Measurements from ENCODE around the gene U2SURP.
A peak's percentile ranks its signal among the peaks of the same experiment; 100 is the strongest.

The U2SURP gene

DNA sequence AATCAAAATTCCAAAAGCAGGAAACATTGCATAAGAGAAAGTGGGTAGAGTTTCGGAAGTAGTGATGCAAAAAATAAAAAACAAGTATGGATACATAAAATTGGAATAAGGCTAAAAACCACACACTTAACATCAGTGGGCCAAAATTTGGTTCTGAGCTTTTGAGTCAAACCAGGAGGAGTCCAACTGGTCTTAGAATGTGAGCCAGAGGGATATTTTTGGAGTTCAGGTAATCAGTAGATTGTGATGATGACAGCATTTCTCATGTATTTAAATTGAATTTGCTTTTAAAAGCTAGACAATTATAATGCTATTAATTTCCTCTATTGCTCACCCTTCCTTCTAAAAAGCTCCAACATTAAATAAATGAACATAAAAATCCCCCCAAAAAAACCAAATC lies 80.0 kb downstream of the U2SURP start:
- no peaks in the 10 kb centered on the region for H3K4me1 ChIP-seq (ENCODE audit: insufficient read depth, poor library complexity, severe bottlenecking)
- H3K4me3 ChIP-seq (ENCODE audit: severe bottlenecking) = no peak overlapping the region
- no peaks in the 10 kb centered on the region for H3K36me3 ChIP-seq (ENCODE audit: low read depth)
- H3K27ac ChIP-seq (ENCODE audit: poor library complexity, severe bottlenecking) = no peak overlapping the region
- ATAC-seq (ENCODE audit: low read depth) (no peak), DNase-seq (ENCODE audit: low spot score) (no peak)
- H3K9me3 ChIP-seq (ENCODE audit: severe bottlenecking) = no peaks in the 10 kb centered on the region
- H3K27me3 ChIP-seq (ENCODE audit: insufficient read depth, poor library complexity, severe bottlenecking) = no peaks in the 10 kb centered on the region
- TF ChIP-seq, protein P1, sequence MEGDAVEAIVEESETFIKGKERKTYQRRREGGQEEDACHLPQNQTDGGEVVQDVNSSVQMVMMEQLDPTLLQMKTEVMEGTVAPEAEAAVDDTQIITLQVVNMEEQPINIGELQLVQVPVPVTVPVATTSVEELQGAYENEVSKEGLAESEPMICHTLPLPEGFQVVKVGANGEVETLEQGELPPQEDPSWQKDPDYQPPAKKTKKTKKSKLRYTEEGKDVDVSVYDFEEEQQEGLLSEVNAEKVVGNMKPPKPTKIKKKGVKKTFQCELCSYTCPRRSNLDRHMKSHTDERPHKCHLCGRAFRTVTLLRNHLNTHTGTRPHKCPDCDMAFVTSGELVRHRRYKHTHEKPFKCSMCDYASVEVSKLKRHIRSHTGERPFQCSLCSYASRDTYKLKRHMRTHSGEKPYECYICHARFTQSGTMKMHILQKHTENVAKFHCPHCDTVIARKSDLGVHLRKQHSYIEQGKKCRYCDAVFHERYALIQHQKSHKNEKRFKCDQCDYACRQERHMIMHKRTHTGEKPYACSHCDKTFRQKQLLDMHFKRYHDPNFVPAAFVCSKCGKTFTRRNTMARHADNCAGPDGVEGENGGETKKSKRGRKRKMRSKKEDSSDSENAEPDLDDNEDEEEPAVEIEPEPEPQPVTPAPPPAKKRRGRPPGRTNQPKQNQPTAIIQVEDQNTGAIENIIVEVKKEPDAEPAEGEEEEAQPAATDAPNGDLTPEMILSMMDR (IDR thresholded peaks at IDR 0.05; ENCODE audit: poor library complexity, severe bottlenecking) = no peak

DNA sequence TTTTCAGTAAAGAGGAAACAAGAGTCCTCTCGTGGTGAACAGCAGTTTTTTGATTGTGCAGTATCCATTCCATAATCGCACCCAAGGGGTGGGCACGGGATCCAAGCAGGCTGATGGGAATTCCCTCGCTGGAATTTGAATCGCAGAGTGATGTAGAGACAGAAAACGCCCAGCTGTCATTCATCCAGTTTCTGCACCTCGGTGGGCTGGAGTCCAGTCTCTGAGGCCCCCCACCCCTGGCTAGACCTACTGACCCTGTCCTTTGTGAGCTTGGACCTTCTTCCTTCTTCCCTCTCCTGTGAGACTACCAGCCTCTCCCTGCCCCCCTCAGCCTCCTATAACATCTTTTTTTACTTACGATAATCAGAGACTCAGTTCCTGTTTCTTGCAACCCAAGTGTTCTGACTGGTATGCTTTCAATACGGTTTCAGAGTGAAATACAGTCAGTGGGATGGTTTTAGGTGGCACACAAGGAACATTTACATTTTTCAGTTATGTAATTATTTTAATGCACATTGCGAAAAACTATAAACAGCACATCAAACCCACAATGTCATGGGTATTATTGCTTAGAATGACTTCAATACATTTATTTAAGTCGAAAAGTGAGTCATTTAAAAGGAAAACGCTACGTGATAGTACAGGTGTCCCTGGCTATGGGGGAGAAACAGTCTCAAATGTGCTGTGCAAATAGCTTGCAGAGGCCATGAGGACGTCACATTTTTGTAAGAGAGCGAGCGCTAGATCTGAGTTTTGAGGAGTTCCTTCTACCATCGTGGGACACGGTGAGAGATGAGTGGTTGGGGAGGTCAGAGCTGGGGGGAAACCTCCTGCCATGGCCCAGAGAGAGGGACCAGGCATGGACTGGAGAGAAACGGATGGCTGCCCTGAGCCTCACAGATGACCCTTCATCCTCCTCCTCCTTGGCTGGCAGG lies 80.7 kb downstream of the U2SURP start:
- no peak for ATAC-seq (ENCODE audit: low read depth)
- TF ChIP-seq, protein P1 (IDR thresholded peaks at IDR 0.05; ENCODE audit: poor library complexity, severe bottlenecking) = no peak
- Histone ChIP-seq H3K27me3 (ENCODE audit: insufficient read depth, poor library complexity, severe bottlenecking) (no peaks in the 10 kb centered on the region), H3K4me1 (ENCODE audit: insufficient read depth, poor library complexity, severe bottlenecking) (no peaks in the 10 kb centered on the region), H3K27ac (ENCODE audit: poor library complexity, severe bottlenecking) (no peak overlapping the region), H3K36me3 (ENCODE audit: low read depth) (no peaks in the 10 kb centered on the region), H3K4me3 (ENCODE audit: severe bottlenecking) (no peak overlapping the region), H3K9me3 (ENCODE audit: severe bottlenecking) (no peaks in the 10 kb centered on the region)
- no peak for DNase-seq (ENCODE audit: low spot score)

DNA sequence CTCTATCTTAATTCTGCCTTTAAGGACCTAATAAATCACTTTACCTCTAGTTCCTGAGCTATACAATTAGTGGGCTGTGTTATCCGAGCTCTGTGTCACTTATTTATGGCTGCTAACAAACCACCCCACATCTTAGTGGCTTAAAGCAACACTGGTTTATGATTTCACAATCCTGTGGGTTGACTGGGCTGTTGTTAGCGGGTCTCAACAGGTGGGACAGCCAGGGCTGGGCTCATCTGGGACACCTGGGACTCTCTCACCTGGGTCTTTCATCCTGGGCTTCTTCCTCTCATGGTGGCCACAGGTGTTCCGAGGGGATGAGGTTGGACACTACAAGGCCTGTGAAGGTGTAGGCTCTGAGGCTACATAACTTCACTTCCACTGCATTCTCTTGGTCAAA lies 82.4 kb downstream of the U2SURP start:
- Histone ChIP-seq H3K36me3 (ENCODE audit: low read depth) (no peaks in the 10 kb centered on the region), H3K4me1 (ENCODE audit: insufficient read depth, poor library complexity, severe bottlenecking) (no peaks in the 10 kb centered on the region), H3K27me3 (ENCODE audit: insufficient read depth, poor library complexity, severe bottlenecking) (no peaks in the 10 kb centered on the region), H3K27ac (ENCODE audit: poor library complexity, severe bottlenecking) (no peak overlapping the region), H3K4me3 (ENCODE audit: severe bottlenecking) (no peak overlapping the region), H3K9me3 (ENCODE audit: severe bottlenecking) (no peaks in the 10 kb centered on the region)
- ATAC-seq (ENCODE audit: low read depth) (no peak), DNase-seq (ENCODE audit: low spot score) (no peak)
- TF ChIP-seq, protein P1 (IDR thresholded peaks at IDR 0.05; ENCODE audit: poor library complexity, severe bottlenecking) = no peak

DNA sequence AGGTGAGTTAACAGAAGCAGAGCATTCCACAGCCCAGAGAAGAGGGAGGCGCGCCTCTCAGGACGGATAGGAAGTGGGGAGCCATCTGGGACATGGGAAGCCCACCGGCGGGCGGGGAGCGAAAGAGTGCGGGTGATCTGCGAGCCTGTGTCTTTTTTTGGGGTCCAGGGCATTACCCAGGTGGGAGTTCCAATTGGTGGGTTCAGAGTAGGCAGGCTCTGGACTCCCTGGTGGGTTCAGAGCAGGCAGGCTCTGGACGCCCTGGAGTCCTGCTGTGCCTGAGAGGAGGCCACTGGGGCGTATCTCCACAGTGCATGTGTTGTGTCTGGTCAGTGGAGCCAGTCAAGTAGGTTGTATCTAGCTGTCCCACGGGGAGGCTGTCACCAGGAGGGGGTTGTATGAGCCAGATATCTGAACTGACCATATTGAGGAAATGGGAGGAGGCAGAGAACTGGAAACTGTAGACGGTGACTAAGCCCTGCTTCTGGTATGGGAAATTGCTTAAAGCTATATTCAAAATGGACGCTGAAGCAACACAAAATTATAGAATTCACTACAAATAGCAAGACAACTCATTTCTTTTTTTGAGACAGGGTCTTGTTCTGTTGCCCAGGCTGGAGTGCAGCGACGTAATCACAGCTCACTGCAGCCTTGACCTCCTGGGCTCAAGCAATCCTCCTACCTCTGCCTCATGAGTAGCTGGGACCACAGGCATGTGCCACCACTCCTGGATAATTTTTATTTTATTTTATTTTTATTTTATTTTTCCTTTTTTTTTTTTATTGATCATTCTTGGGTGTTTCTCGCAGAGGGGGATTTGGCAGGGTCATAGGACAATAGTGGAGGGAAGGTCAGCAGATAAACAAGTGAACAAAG lies 83.7 kb downstream of the U2SURP start:
- H3K4me1 ChIP-seq (ENCODE audit: insufficient read depth, poor library complexity, severe bottlenecking) = no peaks in the 10 kb centered on the region
- no peaks in the 10 kb centered on the region for H3K27me3 ChIP-seq (ENCODE audit: insufficient read depth, poor library complexity, severe bottlenecking)
- H3K9me3 ChIP-seq (ENCODE audit: severe bottlenecking) = no peaks in the 10 kb centered on the region
- no peak overlapping the region for H3K4me3 ChIP-seq (ENCODE audit: severe bottlenecking)
- DNase-seq (ENCODE audit: low spot score) = no peak
- TF ChIP-seq, protein P1 (IDR thresholded peaks at IDR 0.05; ENCODE audit: poor library complexity, severe bottlenecking) = no peak
- ATAC-seq (ENCODE audit: low read depth) = peak; percentile 75
- H3K36me3 ChIP-seq (ENCODE audit: low read depth) = no peaks in the 10 kb centered on the region
- no peak overlapping the region for H3K27ac ChIP-seq (ENCODE audit: poor library complexity, severe bottlenecking)
